HEK293T (cell line): ENCODE data around the gene AQP12B.

Source experiments
- NFRKB ChIP-seq: fragments of 450-650 bp; IDR thresholded peaks from 2 replicates; pipeline ENCODE4 v1.6.1; 2016; ENCODE audit warnings: mild to moderate bottlenecking, moderate library complexity
- SP1 ChIP-seq: fragments of 450-650 bp; IDR thresholded peaks from 2 replicates; pipeline ENCODE4 v1.6.1; 2017

DNA sequence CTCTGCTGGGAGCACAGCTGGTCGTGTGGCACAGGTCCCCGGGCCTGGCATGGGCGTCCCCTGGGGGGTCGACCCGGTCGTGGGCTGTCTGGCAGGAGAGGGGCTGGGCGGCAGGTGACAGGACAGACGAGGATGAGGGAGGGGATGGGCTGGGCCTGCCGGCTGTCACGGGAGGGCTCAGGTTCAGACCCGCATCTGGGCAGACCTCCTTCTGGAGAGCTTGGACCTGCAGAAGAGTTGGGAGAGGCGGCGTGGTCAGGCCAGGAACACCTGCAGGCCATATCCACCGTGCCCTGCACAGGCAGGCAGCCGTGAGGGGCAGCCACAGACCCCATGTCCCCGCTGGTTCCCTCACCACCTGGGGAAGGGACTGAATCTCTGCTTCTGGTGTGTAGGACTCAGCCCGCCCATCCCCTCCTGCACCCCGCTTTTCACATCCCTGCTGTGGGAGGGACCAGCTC, 34.5 kb upstream of the AQP12B start:
- TF ChIP-seq NFRKB, result no peak
- TF ChIP-seq SP1, result no peak
